GM23338 (cell line): Measurements from ENCODE around the gene CD164. TPM values are rescaled to one million over a fixed set of nuclear protein-coding genes. Genes with fewer than 3 reads are reported as not detected.

Experiments
- ATAC-seq: fragments of 200-7000 bp; cut with Tn5 transposase; 3 replicates; pipeline ENCODE4 v1.9.1; 2020
- DNase-seq: peaks from one replicate; pipeline ENCODE4 v3.0.0-alpha.2; 2015; ENCODE audit warnings: low spot score
- H2AFZ ChIP-seq: fragments of 200-600 bp; sonication (generic); 2 replicates; pipeline ENCODE4 v1.8.0; 2016; ENCODE audit warnings: antibody characterized with exemption, mild to moderate bottlenecking, moderate library complexity
- H3F3A ChIP-seq: fragments of 200-600 bp; sonication (generic); replicated peaks from 2 replicates; pipeline ENCODE4 v1.8.0; 2017; ENCODE audit warnings: antibody characterized with exemption, mixed run types, low read depth
- H3K27ac ChIP-seq: fragments of 200-600 bp; sonication (generic); 2 replicates; pipeline ENCODE4 v1.6.1; 2016; ENCODE audit warnings: low read depth
- H3K27me3 ChIP-seq: fragments of 200-600 bp; sonication (generic); 2 replicates; pipeline ENCODE4 v1.8.0; 2016; ENCODE audit warnings: mild to moderate bottlenecking, mixed run types, moderate library complexity; ENCODE audit not compliant: insufficient read depth
- H3K36me3 ChIP-seq: fragments of 200-600 bp; sonication (generic); 2 replicates; pipeline ENCODE4 v1.8.0; 2016; ENCODE audit warnings: mild to moderate bottlenecking; ENCODE audit not compliant: insufficient read depth
- H3K4me1 ChIP-seq: fragments of 200-600 bp; sonication (generic); 2 replicates; pipeline ENCODE4 v1.8.0; 2016; ENCODE audit warnings: mild to moderate bottlenecking, moderate library complexity; ENCODE audit not compliant: insufficient read depth
- H3K4me2 ChIP-seq: fragments of 200-600 bp; sonication (generic); 2 replicates; pipeline ENCODE4 v1.7.1; 2017; ENCODE audit warnings: mixed run types
- H3K4me3 ChIP-seq: fragments of 200-600 bp; sonication (generic); 2 replicates; pipeline ENCODE4 v1.6.1; 2016; ENCODE audit warnings: mixed run types
- H3K79me2 ChIP-seq: fragments of 200-600 bp; sonication (generic); replicated peaks from 2 replicates; pipeline ENCODE4 v1.8.0; 2017; ENCODE audit warnings: mild to moderate bottlenecking; ENCODE audit not compliant: insufficient read depth
- H3K9me2 ChIP-seq: fragments of 200-600 bp; sonication (generic); 2 replicates; pipeline ENCODE4 v1.8.0; 2017; ENCODE audit not compliant: insufficient read depth
- H4K20me1 ChIP-seq: fragments of 200-600 bp; sonication (generic); replicated peaks from 2 replicates; pipeline ENCODE4 v1.8.0; 2017; ENCODE audit warnings: mild to moderate bottlenecking; ENCODE audit not compliant: insufficient read depth
- H3K27ac Mint-ChIP-seq: 2 replicates; pipeline ENCODE4 v1.8.0; 2020; ENCODE audit warnings: inconsistent platforms, mild to moderate bottlenecking, moderate library complexity, mixed read lengths
- H3K27me3 Mint-ChIP-seq: 3 replicates; pipeline ENCODE4 v1.8.0; 2022; ENCODE audit warnings: low read depth, mild to moderate bottlenecking, moderate library complexity, mixed read lengths, inconsistent platforms; ENCODE audit not compliant: insufficient read depth, poor library complexity
- H3K36me3 Mint-ChIP-seq: 3 replicates; pipeline ENCODE4 v1.8.0; 2021; ENCODE audit warnings: low read depth, mild to moderate bottlenecking, inconsistent platforms, moderate library complexity, mixed read lengths
- H3K4me1 Mint-ChIP-seq: 3 replicates; pipeline ENCODE4 v1.8.0; 2020; ENCODE audit warnings: mild to moderate bottlenecking, inconsistent platforms, mixed read lengths
- H3K4me3 Mint-ChIP-seq: 3 replicates; pipeline ENCODE4 v1.8.0; 2021; ENCODE audit warnings: moderate library complexity, mild to moderate bottlenecking, inconsistent platforms, mixed read lengths
- H3K9me3 Mint-ChIP-seq: 3 replicates; pipeline ENCODE4 v1.8.0; 2020; ENCODE audit warnings: moderate library complexity, mild to moderate bottlenecking, inconsistent platforms, mixed read lengths
- CREB1 ChIP-seq: fragments of 250-450 bp; sonication (Bioruptor Pico); IDR thresholded peaks from 2 replicates; pipeline ENCODE4 v1.5.0; 2020; ENCODE audit warnings: low read depth, mild to moderate bottlenecking, moderate library complexity
- CTCF ChIP-seq, 2 experiments: fragments of 200-600 bp in 1 of 2; sonication (generic) in 1 of 2; conservative IDR thresholded peaks; 2 replicates each; pipeline versions ENCODE4 v1.5.1 to v1.6.1; 2016 to 2017; ENCODE audit warnings: antibody characterized with exemption in 2 of 2, low read depth in 2 of 2, mild to moderate bottlenecking in 2 of 2, moderate library complexity in 1 of 2
- ETS1 ChIP-seq: IDR thresholded peaks from 2 replicates; pipeline ENCODE4 v1.6.1; 2016; ENCODE audit warnings: antibody characterized with exemption
- EZH2 ChIP-seq: fragments of 200-600 bp; sonication (generic); IDR thresholded peaks from one replicate; pipeline ENCODE4 v1.8.0; 2017; ENCODE audit warnings: antibody characterized with exemption, mild to moderate bottlenecking, low read depth; ENCODE audit not compliant: unreplicated experiment
- EZH2phosphoT487 ChIP-seq: fragments of 200-600 bp; sonication (generic); IDR thresholded peaks from one replicate; pipeline ENCODE4 v1.8.1; 2018; ENCODE audit warnings: antibody characterized with exemption; ENCODE audit not compliant: unreplicated experiment
- JUNB ChIP-seq: IDR thresholded peaks from one replicate; pipeline ENCODE4 v1.6.1; 2016; ENCODE audit warnings: antibody characterized with exemption; ENCODE audit not compliant: unreplicated experiment
- NANOG ChIP-seq: IDR thresholded peaks from 2 replicates; pipeline ENCODE4 v1.6.1; 2016; ENCODE audit warnings: antibody characterized with exemption, borderline replicate concordance
- STAT1 ChIP-seq: IDR thresholded peaks from one replicate; pipeline ENCODE4 v1.6.1; 2016; ENCODE audit warnings: antibody characterized with exemption; ENCODE audit not compliant: unreplicated experiment
- ZNF114 ChIP-seq: fragments of 250-450 bp; sonication (Bioruptor Pico); IDR thresholded peaks from 2 replicates; pipeline ENCODE4 v1.5.0; 2020; ENCODE audit warnings: mild to moderate bottlenecking, moderate library complexity
- ZNF331 ChIP-seq: fragments of 250-450 bp; sonication (Bioruptor Pico); IDR thresholded peaks from 2 replicates; pipeline ENCODE4 v1.5.0; 2020; ENCODE audit warnings: low read depth, mild to moderate bottlenecking, moderate library complexity
- ZNF462 ChIP-seq: fragments of 250-450 bp; sonication (Bioruptor Pico); IDR thresholded peaks from 2 replicates; pipeline ENCODE4 v1.5.0; 2020; ENCODE audit warnings: mild to moderate bottlenecking, moderate library complexity
- polyA plus RNA-seq: library from polyadenylated mRNA; unstranded; fragments of >200 nt; fragmentation: Nextera tagmentation; extraction: Ambion mirVana; gene quantifications from 2 replicates; pipeline ENCODE4 v1.2.1, GENCODE V29; 2016
- total RNA-seq: library from RNA; depleted of rRNA; stranded (reverse); fragments of >200 nt; shearing (Covaris generic); gene quantifications from 2 replicates; pipeline ENCODE4 v1.2.3, GENCODE V29; 2014

Gene CD164
- total and polyA plus RNA-seq, 2 experiments from 2014 or later = 81.0 to 83.8 TPM

- no peak for TF ChIP-seq CTCF (conservative IDR thresholded peaks at IDR 0.05; ENCODE audit: low read depth in 2 of 2)
- no peak for TF ChIP-seq NANOG
These were observed 28.8 kb upstream of the CD164 start (continued) for GRCh38 chr6:109411034-109411433.

GRCh38 chr6:109406196-109406595, 23.9 kb upstream of the CD164 start:
- TF ChIP-seq CREB1 (CRISPR knock-in tag) = no peak
- TF ChIP-seq JUNB = no peak
- no peak for TF ChIP-seq EZH2phosphoT487
- TF ChIP-seq ZNF114 (CRISPR knock-in tag) = no peak
- no peak for TF ChIP-seq EZH2
- no peak for TF ChIP-seq CTCF (conservative IDR thresholded peaks at IDR 0.05; ENCODE audit: low read depth in 2 of 2)
- TF ChIP-seq ZNF331 = no peak
- no peak for TF ChIP-seq STAT1
- no peak for TF ChIP-seq NANOG
- no peak for TF ChIP-seq ETS1
- TF ChIP-seq ZNF462 (CRISPR knock-in tag) = no peak

More at GRCh38 chr6:109406196-109406595, 23.9 kb upstream of the CD164 start:
- H3K9me2 ChIP-seq = peaks cover 9% of the 10 kb centered on the region; the same call in 1 of the 2 replicates
- Mint-ChIP-seq H3K27me3 (peaks cover 3% of the 10 kb centered on the region), H3K36me3 (no peaks in the 10 kb centered on the region), H3K4me3 (no peak overlapping the region), H3K27ac (no peak overlapping the region), H3K9me3 (no peaks in the 10 kb centered on the region), H3K4me1 (no peaks in the 10 kb centered on the region)
- no peaks in the 10 kb centered on the region for H3K79me2 ChIP-seq
- no peaks in the 10 kb centered on the region for H3F3A ChIP-seq
- DNase-seq (no peak), ATAC-seq (no peak)
- H2AFZ ChIP-seq = no peak overlapping the region
- H3K27ac ChIP-seq = no peak overlapping the region
- H4K20me1 ChIP-seq = no peaks in the 10 kb centered on the region
- H3K4me3 ChIP-seq = no peak overlapping the region
- H3K4me1 ChIP-seq = no peaks in the 10 kb centered on the region
- H3K4me2 ChIP-seq = no peak overlapping the region
- no peaks in the 10 kb centered on the region for H3K27me3 ChIP-seq
- H3K36me3 ChIP-seq = no peaks in the 10 kb centered on the region
